ENCODE data around the gene MRPL37.

The MRPL37 gene

GRCh38 chr1:54212872-54213271 is 12.9 kb downstream of the MRPL37 start:
- DNase-seq: no peak
- intact Hi-C loops (cut with DNase I; ENCODE audit: low total_unique reads): no loop called here
- Histone ChIP-seq H3K36me3 (peaks cover 83 to 100% (median 96%) of the 10 kb centered on the region in 3 donors), H3K27me3 (no peaks in the 10 kb centered on the region), H3K4me3 (no peak overlapping the region), H3K4me1 (no peaks in the 10 kb centered on the region), H3K9me3 (no peaks in the 10 kb centered on the region), H3K27ac (no peak overlapping the region)
- no peak for TF ChIP-seq CTCF (IDR thresholded peaks at IDR 0.05)

GRCh38 chr1:54215523-54215922 is 15.6 kb downstream of the MRPL37 start:
- no peak overlapping the region for H3K27ac ChIP-seq
- DNase-seq: no peak
- no peaks in the 10 kb centered on the region for H3K27me3 ChIP-seq
- no peak for TF ChIP-seq CTCF (IDR thresholded peaks at IDR 0.05)
- H3K36me3 ChIP-seq: peaks cover 81 to 91% (median 84%) of the 10 kb centered on the region in 3 donors
- peaks cover 0 to 19% (median 16%) of the 10 kb centered on the region in 4 donors for H3K4me1 ChIP-seq
- no peak overlapping the region for H3K4me3 ChIP-seq
- intact Hi-C loops (cut with DNase I; ENCODE audit: low total_unique reads): no loop called here
- H3K9me3 ChIP-seq: no peaks in the 10 kb centered on the region

GRCh38 chr1:54218883-54219687 is 19.1 kb downstream of the MRPL37 start:
- DNase-seq: no peak
- Histone ChIP-seq H3K4me3 (no peak overlapping the region), H3K36me3 (peaks cover 47 to 79% (median 48%) of the 10 kb centered on the region in 3 donors), H3K4me1 (peaks cover 0 to 30% (median 18%) of the 10 kb centered on the region in 4 donors), H3K9me3 (no peaks in the 10 kb centered on the region), H3K27me3 (no peaks in the 10 kb centered on the region), H3K27ac (peak overlapping the region; percentile 25 to 63)
- TF ChIP-seq CTCF (IDR thresholded peaks at IDR 0.05): no peak
- intact Hi-C loops (cut with DNase I; ENCODE audit: low total_unique reads): no loop called here

- Histone ChIP-seq H3K4me1 (peaks cover 0 to 30% (median 18%) of the 10 kb centered on the region in 4 donors), H3K27ac (peak overlapping the region; percentile 25 to 63), H3K9me3 (no peaks in the 10 kb centered on the region), H3K36me3 (peaks cover 41 to 79% (median 42%) of the 10 kb centered on the region in 3 donors), H3K4me3 (no peak overlapping the region), H3K27me3 (no peaks in the 10 kb centered on the region)
- no peak for TF ChIP-seq CTCF (IDR thresholded peaks at IDR 0.05)
- no peak for DNase-seq
- intact Hi-C loops (cut with DNase I; ENCODE audit: low total_unique reads): loop anchor here (10.0 kb wide), 1 partner anchor 265 kb away; no protein-coding TSS in a partner anchor
Observed at GRCh38 chr1:54219688-54220003, 19.7 kb downstream of the MRPL37 start.

- Histone ChIP-seq H3K9me3 (no peaks in the 10 kb centered on the region), H3K4me1 (peaks cover 0 to 30% (median 18%) of the 10 kb centered on the region in 4 donors), H3K27me3 (no peaks in the 10 kb centered on the region), H3K27ac (peak overlapping the region; percentile 25 to 63), H3K36me3 (peaks cover 36 to 78% (median 37%) of the 10 kb centered on the region in 3 donors), H3K4me3 (no peak overlapping the region)
- DNase-seq: peak in 1 of 2 donors; percentile 83
- intact Hi-C loops (cut with DNase I; ENCODE audit: low total_unique reads): loop anchor here (10.0 kb wide), 1 partner anchor 265 kb away; no protein-coding TSS in a partner anchor
- no peak for TF ChIP-seq CTCF (IDR thresholded peaks at IDR 0.05)
Observed at GRCh38 chr1:54220004-54220811, 20.2 kb downstream of the MRPL37 start.

Measured in tibial artery (tissue), 4 donors.